ENCODE results near the gene FAM222B. TPM values are rescaled to one million over a fixed set of nuclear protein-coding genes. Genes with fewer than 3 reads are reported as not detected.
"Not testable (repeated sequence)": the region's sequence is repeated elsewhere in the genome, so short reads cannot be mapped to it uniquely, and the experiment has no call there.

FAM222B gene
- total RNA-seq, 2 experiments from 2014 or later: 4.0 to 15.2 TPM

GRCh38 chr17:28878158-28878910 is 35.7 kb upstream of the FAM222B start:
- no peaks in the 10 kb centered on the region for H3K9me3 ChIP-seq (ENCODE audit: low read length)
- no peak overlapping the region for H3K4me2 ChIP-seq (ENCODE audit: low read length)
- no peak overlapping the region for H3K27ac ChIP-seq (ENCODE audit: low read depth, low read length, poor library complexity, severe bottlenecking)
- peaks cover 47% of the 10 kb centered on the region for H3K36me3 ChIP-seq (ENCODE audit: insufficient read depth, low read length)
- no peaks in the 10 kb centered on the region for H3K4me1 ChIP-seq (ENCODE audit: insufficient read depth, low read length, poor library complexity, severe bottlenecking)
- no TSS peak for BruUV-seq (replicated peaks)
- CTCF ChIA-PET (ENCODE audit: unreplicated experiment): interaction anchor here (0.7 kb wide), 1 partner anchor 132 kb away, joined by 3 read pairs; no protein-coding TSS in a partner anchor
- no peak for DNase-seq (ENCODE audit: low spot score)
- intact Hi-C loops (cut with micrococcal nuclease; ENCODE audit: unreplicated experiment): no loop called here
- H4K20me1 ChIP-seq (ENCODE audit: insufficient read depth, low read length): no peaks in the 10 kb centered on the region
- no peaks in the 10 kb centered on the region for H3K79me2 ChIP-seq (ENCODE audit: insufficient read depth, low read depth, low read length)
- TF ChIP-seq EZH2phosphoT487 (IDR thresholded peaks at IDR 0.05; ENCODE audit: borderline replicate concordance, low read depth, low read length): no peak
- no peak for TF ChIP-seq CTCF (conservative IDR thresholded peaks at IDR 0.05; ENCODE audit: low read length)
- no peaks in the 10 kb centered on the region for H3K9me2 ChIP-seq (ENCODE audit: insufficient read depth, low read length)
- POLR2A ChIA-PET: no interaction called here
- H2AFZ ChIP-seq (ENCODE audit: low read length): no peak overlapping the region
- no peak overlapping the region for H3K4me3 ChIP-seq (ENCODE audit: low read depth, low read length, poor library complexity, severe bottlenecking)

- H3K27ac ChIP-seq (ENCODE audit: low read depth, low read length, poor library complexity, severe bottlenecking); H3K9me3 ChIP-seq (ENCODE audit: low read length); CTCF ChIA-PET (ENCODE audit: unreplicated experiment); H3K4me3 ChIP-seq (ENCODE audit: low read depth, low read length, poor library complexity, severe bottlenecking); H3K79me2 ChIP-seq (ENCODE audit: insufficient read depth, low read depth, low read length); H3K9me2 ChIP-seq (ENCODE audit: insufficient read depth, low read length); H3K4me1 ChIP-seq (ENCODE audit: insufficient read depth, low read length, poor library complexity, severe bottlenecking); H4K20me1 ChIP-seq (ENCODE audit: insufficient read depth, low read length); POLR2A ChIA-PET; BruUV-seq (replicated peaks); intact Hi-C loops (cut with micrococcal nuclease; ENCODE audit: unreplicated experiment); H3K4me2 ChIP-seq (ENCODE audit: low read length); H2AFZ ChIP-seq (ENCODE audit: low read length); DNase-seq (ENCODE audit: low spot score): not testable (repeated sequence)
- peaks cover 43% of the 10 kb centered on the region for H3K36me3 ChIP-seq (ENCODE audit: insufficient read depth, low read length)
These were observed 34.6 kb upstream of the FAM222B start for GRCh38 chr17:28877150-28877711.

- H3K27ac ChIP-seq (ENCODE audit: low read depth, low read length, poor library complexity, severe bottlenecking): no peak overlapping the region
- peaks cover 7% of the 10 kb centered on the region for H3K4me1 ChIP-seq (ENCODE audit: insufficient read depth, low read length, poor library complexity, severe bottlenecking)
- TF ChIP-seq EZH2phosphoT487 (IDR thresholded peaks at IDR 0.05; ENCODE audit: borderline replicate concordance, low read depth, low read length) (no peak), CTCF (conservative IDR thresholded peaks at IDR 0.05; ENCODE audit: low read length) (no peak)
- H3K9me3 ChIP-seq (ENCODE audit: low read length): no peaks in the 10 kb centered on the region
- no peak overlapping the region for H2AFZ ChIP-seq (ENCODE audit: low read length)
- ChIA-PET CTCF (ENCODE audit: unreplicated experiment) (no interaction called here), POLR2A (no interaction called here)
- H3K4me2 ChIP-seq (ENCODE audit: low read length): no peak overlapping the region
- no peak overlapping the region for H3K4me3 ChIP-seq (ENCODE audit: low read depth, low read length, poor library complexity, severe bottlenecking)
- peaks cover 30% of the 10 kb centered on the region for H3K36me3 ChIP-seq (ENCODE audit: insufficient read depth, low read length)
- no TSS peak for BruUV-seq (replicated peaks)
- no peaks in the 10 kb centered on the region for H3K79me2 ChIP-seq (ENCODE audit: insufficient read depth, low read depth, low read length)
- intact Hi-C loops (cut with micrococcal nuclease; ENCODE audit: unreplicated experiment): no loop called here
- no peaks in the 10 kb centered on the region for H3K9me2 ChIP-seq (ENCODE audit: insufficient read depth, low read length)
- DNase-seq (ENCODE audit: low spot score): no peak
- H4K20me1 ChIP-seq (ENCODE audit: insufficient read depth, low read length): no peaks in the 10 kb centered on the region
These were observed 33.4 kb upstream of the FAM222B start for GRCh38 chr17:28875848-28876550.
